Measurements from ENCODE around the gene NEMF. TPM values are rescaled to one million over a fixed set of nuclear protein-coding genes. Genes with fewer than 3 reads are reported as not detected.

The NEMF gene
- total RNA-seq, result 15.2 and 39.1 TPM in 2 replicates

GRCh38 chr14:49852301-49853157 lies at the start of gene NEMF:
TSS of gene NEMF (minus strand) at chr14:49852788. CDS start at chr14:49852753, 35 bp downstream.

DNA sequence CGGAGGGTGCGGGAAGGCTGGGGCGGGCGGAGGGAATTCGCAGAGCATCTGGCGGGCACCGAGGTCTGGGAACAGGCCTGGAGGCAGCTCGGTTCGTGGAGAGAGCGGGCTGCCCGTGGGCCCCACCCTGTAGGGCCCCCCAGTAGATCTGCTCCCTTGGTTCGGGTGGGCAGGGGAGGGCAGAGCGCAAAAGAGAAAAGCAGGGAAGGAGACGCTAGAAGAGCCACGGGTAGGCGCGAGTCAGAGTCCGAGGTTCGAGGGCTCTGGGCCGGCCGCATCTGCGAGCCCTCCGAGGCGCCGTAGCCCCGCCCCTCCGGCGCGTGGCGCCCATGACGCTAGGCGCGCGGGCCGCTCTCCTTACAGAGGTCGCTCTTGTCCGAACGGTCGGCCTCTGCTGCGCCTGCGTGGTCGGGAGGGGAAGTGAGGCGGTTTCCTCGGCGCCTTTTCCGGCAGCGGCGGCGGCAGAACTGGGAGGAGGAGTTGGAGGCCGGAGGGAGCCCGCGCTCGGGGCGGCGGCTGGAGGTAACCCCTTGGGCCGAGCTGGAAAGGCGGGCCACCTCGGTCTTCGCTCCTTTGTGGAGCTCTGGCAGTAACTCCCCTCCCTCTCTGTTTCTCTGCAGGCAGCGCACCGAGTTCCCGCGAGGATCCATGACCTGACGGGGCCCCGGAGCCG lies 40.2 kb upstream of the NEMF start, which contains the start of gene ARF6:
ARF6 (plus strand) TSS at position 447 of the 673 bp plus-strand sequence. CDS start 655 bp downstream, outside the sequence.

GRCh38 chr14:49767571-49768300 lies 84.9 kb downstream of the NEMF start, which contains the start of gene KLHDC2:
TSS of gene KLHDC2 (plus strand) at chr14:49768153. CDS start at chr14:49768469, 316 bp downstream.

Other genes starting within 250 kb of the NEMF start
- 239 and 271 TPM in 2 replicates for gene RPL36AL, start 232.2 kb downstream of the NEMF start, total RNA-seq
- 47.7 and 48.6 TPM in 2 replicates for gene MGAT2, start 232.0 kb downstream of the NEMF start, total RNA-seq
- gene DNAAF2, start 217.5 kb downstream of the NEMF start, total RNA-seq, result 14.0 and 20.5 TPM in 2 replicates
- gene POLE2, start 164.6 kb downstream of the NEMF start, total RNA-seq, result 14.0 and 15.4 TPM in 2 replicates
- gene KLHDC1, start 159.7 kb downstream of the NEMF start, total RNA-seq, result 0.14 and 0.51 TPM in 2 replicates
- gene KLHDC2, start 84.6 kb downstream of the NEMF start, total RNA-seq, result 20.6 and 24.1 TPM in 2 replicates
- 84.6 and 115 TPM in 2 replicates for gene ARF6, start 40.3 kb upstream of the NEMF start, total RNA-seq